Measurements from ENCODE around the gene DENND4A. TPM values are rescaled to one million over a fixed set of nuclear protein-coding genes. Genes with fewer than 3 reads are reported as not detected.

The DENND4A gene
- total and polyA plus RNA-seq, 10 of the 15 experiments (the other 5 are each of a cell fraction or from before 2014, with no cell fraction given) = 14.2 to 81.8 (median 34.1) TPM

DNA sequence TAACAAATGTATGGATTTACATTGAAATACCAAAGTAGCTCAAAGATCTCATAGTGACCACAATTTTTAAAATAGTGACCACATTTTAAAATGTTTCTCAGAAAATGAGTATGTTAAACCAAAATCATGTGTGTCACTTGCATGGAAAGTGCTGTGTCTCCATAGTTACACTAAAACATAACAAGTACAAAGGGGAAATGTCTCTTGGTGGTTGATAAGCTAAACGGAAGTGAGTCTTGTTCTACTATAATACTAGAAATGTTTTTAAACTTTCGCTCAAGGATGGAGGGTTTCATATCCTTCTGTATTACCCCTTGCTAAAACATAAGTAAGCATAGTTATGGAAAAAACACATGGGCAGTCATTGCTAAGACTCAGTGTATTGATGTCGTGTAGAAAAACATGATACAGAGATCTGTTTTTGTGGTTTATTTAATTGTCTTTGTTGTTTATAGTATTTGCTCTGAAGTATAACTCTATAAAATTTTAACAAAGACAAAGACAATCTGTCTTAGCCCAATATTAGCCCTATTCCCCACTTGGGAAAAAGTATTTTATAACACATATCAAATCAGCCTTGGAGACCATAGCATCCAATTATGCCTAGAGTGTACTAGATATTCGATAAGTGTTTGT lies 27.0 kb upstream of the DENND4A start (continued):
- TF ChIP-seq, protein P1, sequence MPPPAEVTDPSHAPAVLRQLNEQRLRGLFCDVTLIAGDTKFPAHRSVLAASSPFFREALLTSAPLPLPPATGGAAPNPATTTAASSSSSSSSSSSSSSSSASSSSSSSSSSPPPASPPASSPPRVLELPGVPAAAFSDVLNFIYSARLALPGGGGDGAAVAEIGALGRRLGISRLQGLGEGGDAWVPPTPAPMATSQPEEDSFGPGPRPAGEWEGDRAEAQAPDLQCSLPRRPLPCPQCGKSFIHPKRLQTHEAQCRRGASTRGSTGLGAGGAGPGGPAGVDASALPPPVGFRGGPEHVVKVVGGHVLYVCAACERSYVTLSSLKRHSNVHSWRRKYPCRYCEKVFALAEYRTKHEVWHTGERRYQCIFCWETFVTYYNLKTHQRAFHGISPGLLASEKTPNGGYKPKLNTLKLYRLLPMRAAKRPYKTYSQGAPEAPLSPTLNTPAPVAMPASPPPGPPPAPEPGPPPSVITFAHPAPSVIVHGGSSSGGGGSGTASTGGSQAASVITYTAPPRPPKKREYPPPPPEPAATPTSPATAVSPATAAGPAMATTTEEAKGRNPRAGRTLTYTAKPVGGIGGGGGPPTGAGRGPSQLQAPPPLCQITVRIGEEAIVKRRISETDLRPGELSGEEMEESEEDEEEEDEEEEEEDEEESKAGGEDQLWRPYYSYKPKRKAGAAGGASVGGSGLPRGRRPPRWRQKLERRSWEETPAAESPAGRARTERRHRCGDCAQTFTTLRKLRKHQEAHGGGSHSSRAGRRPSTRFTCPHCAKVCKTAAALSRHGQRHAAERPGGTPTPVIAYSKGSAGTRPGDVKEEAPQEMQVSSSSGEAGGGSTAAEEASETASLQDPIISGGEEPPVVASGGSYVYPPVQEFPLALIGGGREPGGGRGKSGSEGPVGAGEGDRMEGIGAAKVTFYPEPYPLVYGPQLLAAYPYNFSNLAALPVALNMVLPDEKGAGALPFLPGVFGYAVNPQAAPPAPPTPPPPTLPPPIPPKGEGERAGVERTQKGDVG (CRISPR knock-in tag; IDR thresholded peaks at IDR 0.05) = no peak
- TF ChIP-seq PAX5 (IDR thresholded peaks at IDR 0.05; ENCODE audit: borderline replicate concordance, low read depth, low read length) (peak; percentile 89), ESRRA (IDR thresholded peaks at IDR 0.05; ENCODE audit: low read length) (no peak), RBBP5 (conservative IDR thresholded peaks at IDR 0.05) (no peak), MTA3 (IDR thresholded peaks at IDR 0.05; ENCODE audit: borderline replicate concordance, low read length) (peak; percentile 95; the same call in 1 of the 2 replicates), POU2F2 (IDR thresholded peaks at IDR 0.05; ENCODE audit: borderline replicate concordance, low read depth, low read length) (peak; percentile 90), TCF7 (IDR thresholded peaks at IDR 0.05; ENCODE audit: borderline replicate concordance) (peak; percentile 56), NBN (IDR thresholded peaks at IDR 0.05) (peak; percentile 92), NFIC (IDR thresholded peaks at IDR 0.05; ENCODE audit: low read depth, low read length) (peak; percentile 99), DPF2 (IDR thresholded peaks at IDR 0.05) (peak; percentile 97)
- TF ChIP-seq, protein P2, sequence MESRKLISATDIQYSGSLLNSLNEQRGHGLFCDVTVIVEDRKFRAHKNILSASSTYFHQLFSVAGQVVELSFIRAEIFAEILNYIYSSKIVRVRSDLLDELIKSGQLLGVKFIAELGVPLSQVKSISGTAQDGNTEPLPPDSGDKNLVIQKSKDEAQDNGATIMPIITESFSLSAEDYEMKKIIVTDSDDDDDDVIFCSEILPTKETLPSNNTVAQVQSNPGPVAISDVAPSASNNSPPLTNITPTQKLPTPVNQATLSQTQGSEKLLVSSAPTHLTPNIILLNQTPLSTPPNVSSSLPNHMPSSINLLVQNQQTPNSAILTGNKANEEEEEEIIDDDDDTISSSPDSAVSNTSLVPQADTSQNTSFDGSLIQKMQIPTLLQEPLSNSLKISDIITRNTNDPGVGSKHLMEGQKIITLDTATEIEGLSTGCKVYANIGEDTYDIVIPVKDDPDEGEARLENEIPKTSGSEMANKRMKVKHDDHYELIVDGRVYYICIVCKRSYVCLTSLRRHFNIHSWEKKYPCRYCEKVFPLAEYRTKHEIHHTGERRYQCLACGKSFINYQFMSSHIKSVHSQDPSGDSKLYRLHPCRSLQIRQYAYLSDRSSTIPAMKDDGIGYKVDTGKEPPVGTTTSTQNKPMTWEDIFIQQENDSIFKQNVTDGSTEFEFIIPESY (IDR thresholded peaks at IDR 0.05) = no peak
- TF ChIP-seq, protein P3, sequence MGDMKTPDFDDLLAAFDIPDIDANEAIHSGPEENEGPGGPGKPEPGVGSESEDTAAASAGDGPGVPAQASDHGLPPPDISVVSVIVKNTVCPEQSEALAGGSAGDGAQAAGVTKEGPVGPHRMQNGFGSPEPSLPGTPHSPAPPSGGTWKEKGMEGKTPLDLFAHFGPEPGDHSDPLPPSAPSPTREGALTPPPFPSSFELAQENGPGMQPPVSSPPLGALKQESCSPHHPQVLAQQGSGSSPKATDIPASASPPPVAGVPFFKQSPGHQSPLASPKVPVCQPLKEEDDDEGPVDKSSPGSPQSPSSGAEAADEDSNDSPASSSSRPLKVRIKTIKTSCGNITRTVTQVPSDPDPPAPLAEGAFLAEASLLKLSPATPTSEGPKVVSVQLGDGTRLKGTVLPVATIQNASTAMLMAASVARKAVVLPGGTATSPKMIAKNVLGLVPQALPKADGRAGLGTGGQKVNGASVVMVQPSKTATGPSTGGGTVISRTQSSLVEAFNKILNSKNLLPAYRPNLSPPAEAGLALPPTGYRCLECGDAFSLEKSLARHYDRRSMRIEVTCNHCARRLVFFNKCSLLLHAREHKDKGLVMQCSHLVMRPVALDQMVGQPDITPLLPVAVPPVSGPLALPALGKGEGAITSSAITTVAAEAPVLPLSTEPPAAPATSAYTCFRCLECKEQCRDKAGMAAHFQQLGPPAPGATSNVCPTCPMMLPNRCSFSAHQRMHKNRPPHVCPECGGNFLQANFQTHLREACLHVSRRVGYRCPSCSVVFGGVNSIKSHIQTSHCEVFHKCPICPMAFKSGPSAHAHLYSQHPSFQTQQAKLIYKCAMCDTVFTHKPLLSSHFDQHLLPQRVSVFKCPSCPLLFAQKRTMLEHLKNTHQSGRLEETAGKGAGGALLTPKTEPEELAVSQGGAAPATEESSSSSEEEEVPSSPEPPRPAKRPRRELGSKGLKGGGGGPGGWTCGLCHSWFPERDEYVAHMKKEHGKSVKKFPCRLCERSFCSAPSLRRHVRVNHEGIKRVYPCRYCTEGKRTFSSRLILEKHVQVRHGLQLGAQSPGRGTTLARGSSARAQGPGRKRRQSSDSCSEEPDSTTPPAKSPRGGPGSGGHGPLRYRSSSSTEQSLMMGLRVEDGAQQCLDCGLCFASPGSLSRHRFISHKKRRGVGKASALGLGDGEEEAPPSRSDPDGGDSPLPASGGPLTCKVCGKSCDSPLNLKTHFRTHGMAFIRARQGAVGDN (IDR thresholded peaks at IDR 0.05) = no peak
- TF ChIP-seq, protein P4, sequence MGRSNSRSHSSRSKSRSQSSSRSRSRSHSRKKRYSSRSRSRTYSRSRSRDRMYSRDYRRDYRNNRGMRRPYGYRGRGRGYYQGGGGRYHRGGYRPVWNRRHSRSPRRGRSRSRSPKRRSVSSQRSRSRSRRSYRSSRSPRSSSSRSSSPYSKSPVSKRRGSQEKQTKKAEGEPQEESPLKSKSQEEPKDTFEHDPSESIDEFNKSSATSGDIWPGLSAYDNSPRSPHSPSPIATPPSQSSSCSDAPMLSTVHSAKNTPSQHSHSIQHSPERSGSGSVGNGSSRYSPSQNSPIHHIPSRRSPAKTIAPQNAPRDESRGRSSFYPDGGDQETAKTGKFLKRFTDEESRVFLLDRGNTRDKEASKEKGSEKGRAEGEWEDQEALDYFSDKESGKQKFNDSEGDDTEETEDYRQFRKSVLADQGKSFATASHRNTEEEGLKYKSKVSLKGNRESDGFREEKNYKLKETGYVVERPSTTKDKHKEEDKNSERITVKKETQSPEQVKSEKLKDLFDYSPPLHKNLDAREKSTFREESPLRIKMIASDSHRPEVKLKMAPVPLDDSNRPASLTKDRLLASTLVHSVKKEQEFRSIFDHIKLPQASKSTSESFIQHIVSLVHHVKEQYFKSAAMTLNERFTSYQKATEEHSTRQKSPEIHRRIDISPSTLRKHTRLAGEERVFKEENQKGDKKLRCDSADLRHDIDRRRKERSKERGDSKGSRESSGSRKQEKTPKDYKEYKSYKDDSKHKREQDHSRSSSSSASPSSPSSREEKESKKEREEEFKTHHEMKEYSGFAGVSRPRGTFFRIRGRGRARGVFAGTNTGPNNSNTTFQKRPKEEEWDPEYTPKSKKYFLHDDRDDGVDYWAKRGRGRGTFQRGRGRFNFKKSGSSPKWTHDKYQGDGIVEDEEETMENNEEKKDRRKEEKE (IDR thresholded peaks at IDR 0.05) = no peak
- TF ChIP-seq, protein P5, sequence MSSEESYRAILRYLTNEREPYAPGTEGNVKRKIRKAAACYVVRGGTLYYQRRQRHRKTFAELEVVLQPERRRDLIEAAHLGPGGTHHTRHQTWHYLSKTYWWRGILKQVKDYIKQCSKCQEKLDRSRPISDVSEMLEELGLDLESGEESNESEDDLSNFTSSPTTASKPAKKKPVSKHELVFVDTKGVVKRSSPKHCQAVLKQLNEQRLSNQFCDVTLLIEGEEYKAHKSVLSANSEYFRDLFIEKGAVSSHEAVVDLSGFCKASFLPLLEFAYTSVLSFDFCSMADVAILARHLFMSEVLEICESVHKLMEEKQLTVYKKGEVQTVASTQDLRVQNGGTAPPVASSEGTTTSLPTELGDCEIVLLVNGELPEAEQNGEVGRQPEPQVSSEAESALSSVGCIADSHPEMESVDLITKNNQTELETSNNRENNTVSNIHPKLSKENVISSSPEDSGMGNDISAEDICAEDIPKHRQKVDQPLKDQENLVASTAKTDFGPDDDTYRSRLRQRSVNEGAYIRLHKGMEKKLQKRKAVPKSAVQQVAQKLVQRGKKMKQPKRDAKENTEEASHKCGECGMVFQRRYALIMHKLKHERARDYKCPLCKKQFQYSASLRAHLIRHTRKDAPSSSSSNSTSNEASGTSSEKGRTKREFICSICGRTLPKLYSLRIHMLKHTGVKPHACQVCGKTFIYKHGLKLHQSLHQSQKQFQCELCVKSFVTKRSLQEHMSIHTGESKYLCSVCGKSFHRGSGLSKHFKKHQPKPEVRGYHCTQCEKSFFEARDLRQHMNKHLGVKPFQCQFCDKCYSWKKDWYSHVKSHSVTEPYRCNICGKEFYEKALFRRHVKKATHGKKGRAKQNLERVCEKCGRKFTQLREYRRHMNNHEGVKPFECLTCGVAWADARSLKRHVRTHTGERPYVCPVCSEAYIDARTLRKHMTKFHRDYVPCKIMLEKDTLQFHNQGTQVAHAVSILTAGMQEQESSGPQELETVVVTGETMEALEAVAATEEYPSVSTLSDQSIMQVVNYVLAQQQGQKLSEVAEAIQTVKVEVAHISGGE (CRISPR knock-in tag; IDR thresholded peaks at IDR 0.05) = no peak

Data from GM12878 (cell line).